Measurements from ENCODE around the gene PBX1. TPM values are rescaled to one million over a fixed set of nuclear protein-coding genes. Genes with fewer than 3 reads are reported as not detected.

PBX1 gene
- total and polyA plus RNA-seq, 2 donors (not counting 3 experiments of a cell fraction or from before 2014, with no cell fraction given), result 10.7 to 24.1 TPM

DNA sequence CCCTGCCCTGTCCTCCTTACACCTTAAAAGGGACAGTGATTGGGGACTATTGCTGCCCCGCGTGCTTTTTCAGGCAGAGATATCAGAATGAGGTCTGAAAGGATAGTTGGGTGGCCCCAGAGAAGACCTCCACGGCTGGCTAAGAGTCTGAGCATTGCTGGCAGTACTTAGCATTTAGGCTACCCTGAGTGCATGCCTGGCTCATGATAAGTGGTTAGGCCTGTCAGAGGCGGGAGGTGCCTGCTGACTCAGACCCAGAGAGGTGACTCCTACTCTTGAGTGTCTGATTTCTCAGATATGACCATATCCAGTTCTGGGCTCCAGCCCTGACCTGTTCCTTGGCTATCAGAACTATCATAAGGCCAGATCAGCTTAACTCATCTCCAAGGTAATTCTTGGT is 213.7 kb downstream of the PBX1 start:
- FAIRE-seq, result no peak

DNA sequence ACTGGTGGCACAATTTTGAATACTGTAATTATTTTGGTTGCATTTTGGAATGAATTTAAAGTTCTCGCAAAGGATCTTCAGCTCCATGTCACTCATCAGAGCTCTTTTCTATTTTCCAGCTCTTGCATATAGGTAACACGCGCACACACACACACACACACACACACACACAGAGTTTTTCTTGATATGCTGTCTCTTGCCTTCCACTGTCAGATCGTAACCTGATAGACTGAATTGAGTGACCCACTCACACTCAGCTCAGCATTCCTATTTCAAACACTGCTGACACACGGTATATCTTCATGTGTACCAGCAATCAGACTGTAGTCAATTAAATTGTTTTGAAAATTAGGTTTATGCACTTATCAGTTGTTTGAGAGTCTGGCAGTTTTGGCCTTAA is 214.1 kb downstream of the PBX1 start:
- CTCF ChIA-PET, result no interaction called here
- intact Hi-C loops (cut with micrococcal nuclease), result no loop called here
- no peak overlapping the region for H3K9ac ChIP-seq (replicated peaks; ENCODE audit: extremely low read depth, insufficient read depth, low read length)
- no peaks in the 10 kb centered on the region for H3K4me1 ChIP-seq (ENCODE audit: control insufficient read depth, extremely low read depth, insufficient read depth, low read length)
- dilution Hi-C loops (cut with MboI; ENCODE audit: extremely low pct_ligation_motif_present, low sequenced_read_pairs), result no loop called here
- no peaks in the 10 kb centered on the region for H3K9me3 ChIP-seq (replicated peaks; ENCODE audit: control insufficient read depth, insufficient read depth, low read length)
- TF ChIP-seq POLR2A (IDR thresholded peaks at IDR 0.05; ENCODE audit: low read depth, low read length) (no peak), FOS (IDR thresholded peaks at IDR 0.05; ENCODE audit: borderline replicate concordance, insufficient read depth, low read length) (no peak), POLR2AphosphoS5 (IDR thresholded peaks at IDR 0.05; ENCODE audit: insufficient read depth, low read depth, low read length) (no peak), EZH2 (IDR thresholded peaks at IDR 0.05; ENCODE audit: borderline replicate concordance, low read depth, low read length, severe bottlenecking) (no peak), GATA2 (IDR thresholded peaks at IDR 0.05; ENCODE audit: insufficient read depth, insufficient read length, low read depth, low read length) (no peak), JUN (IDR thresholded peaks at IDR 0.05; ENCODE audit: borderline replicate concordance, insufficient read depth, insufficient read length, low read depth) (no peak), MYC (IDR thresholded peaks at IDR 0.05; ENCODE audit: low read depth, low read length) (no peak)
- TF ChIP-seq, protein P1, sequence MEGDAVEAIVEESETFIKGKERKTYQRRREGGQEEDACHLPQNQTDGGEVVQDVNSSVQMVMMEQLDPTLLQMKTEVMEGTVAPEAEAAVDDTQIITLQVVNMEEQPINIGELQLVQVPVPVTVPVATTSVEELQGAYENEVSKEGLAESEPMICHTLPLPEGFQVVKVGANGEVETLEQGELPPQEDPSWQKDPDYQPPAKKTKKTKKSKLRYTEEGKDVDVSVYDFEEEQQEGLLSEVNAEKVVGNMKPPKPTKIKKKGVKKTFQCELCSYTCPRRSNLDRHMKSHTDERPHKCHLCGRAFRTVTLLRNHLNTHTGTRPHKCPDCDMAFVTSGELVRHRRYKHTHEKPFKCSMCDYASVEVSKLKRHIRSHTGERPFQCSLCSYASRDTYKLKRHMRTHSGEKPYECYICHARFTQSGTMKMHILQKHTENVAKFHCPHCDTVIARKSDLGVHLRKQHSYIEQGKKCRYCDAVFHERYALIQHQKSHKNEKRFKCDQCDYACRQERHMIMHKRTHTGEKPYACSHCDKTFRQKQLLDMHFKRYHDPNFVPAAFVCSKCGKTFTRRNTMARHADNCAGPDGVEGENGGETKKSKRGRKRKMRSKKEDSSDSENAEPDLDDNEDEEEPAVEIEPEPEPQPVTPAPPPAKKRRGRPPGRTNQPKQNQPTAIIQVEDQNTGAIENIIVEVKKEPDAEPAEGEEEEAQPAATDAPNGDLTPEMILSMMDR (IDR thresholded peaks at IDR 0.05; ENCODE audit: extremely low read depth in 1 of 2, insufficient read depth in 1 of 2, low read depth in 1 of 2, low read length in 2 of 2), result no peak
- TF ChIP-seq, protein P2, sequence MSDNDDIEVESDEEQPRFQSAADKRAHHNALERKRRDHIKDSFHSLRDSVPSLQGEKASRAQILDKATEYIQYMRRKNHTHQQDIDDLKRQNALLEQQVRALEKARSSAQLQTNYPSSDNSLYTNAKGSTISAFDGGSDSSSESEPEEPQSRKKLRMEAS (IDR thresholded peaks at IDR 0.05; ENCODE audit: insufficient read depth, insufficient read length), result no peak
- no peaks in the 10 kb centered on the region for H3K79me2 ChIP-seq (ENCODE audit: control insufficient read depth, insufficient read depth, low read length)
- FAIRE-seq, result no peak
- no peaks in the 10 kb centered on the region for H3K9me1 ChIP-seq (replicated peaks; ENCODE audit: control insufficient read depth, extremely low read depth, insufficient read depth, low read length)
- H2AFZ ChIP-seq (ENCODE audit: low read depth, low read length), result no peak overlapping the region
- H3K4me2 ChIP-seq (ENCODE audit: insufficient read depth, low read length), result no peak overlapping the region
- H3K36me3 ChIP-seq (ENCODE audit: control insufficient read depth in 2 of 2, extremely low read depth in 1 of 2, insufficient read depth in 2 of 2, low read length in 2 of 2), result no peaks in the 10 kb centered on the region
- DNase-seq (ENCODE audit: low read depth, low spot score), result no peak
- H4K20me1 ChIP-seq (replicated peaks; ENCODE audit: control insufficient read depth, extremely low read depth, insufficient read depth, low read length), result no peaks in the 10 kb centered on the region
- POLR2A ChIA-PET, result no interaction called here
- no peak overlapping the region for H3K4me3 ChIP-seq (replicated peaks in 1 of 3; ENCODE audit: insufficient read depth in 1 of 3, low read depth in 1 of 3, low read length in 3 of 3)
- no peak overlapping the region for H3K27ac ChIP-seq (ENCODE audit: insufficient read depth, low read depth, low read length)
- BruUV-seq (replicated peaks), result no TSS peak
- H3K27me3 ChIP-seq (ENCODE audit: control insufficient read depth in 2 of 2, insufficient read depth in 2 of 2, low read length in 2 of 2), result no peaks in the 10 kb centered on the region

More for the DNA sequence above, 213.7 kb downstream of the PBX1 start:
- no peaks in the 10 kb centered on the region for H3K9me1 ChIP-seq (replicated peaks; ENCODE audit: control insufficient read depth, extremely low read depth, insufficient read depth, low read length)
- H3K9ac ChIP-seq (replicated peaks; ENCODE audit: extremely low read depth, insufficient read depth, low read length), result no peak overlapping the region
- H3K4me3 ChIP-seq (replicated peaks in 1 of 3; ENCODE audit: insufficient read depth in 1 of 3, low read depth in 1 of 3, low read length in 3 of 3), result no peak overlapping the region
- no peak overlapping the region for H3K4me2 ChIP-seq (ENCODE audit: insufficient read depth, low read length)
- no peaks in the 10 kb centered on the region for H3K27me3 ChIP-seq (ENCODE audit: control insufficient read depth in 2 of 2, insufficient read depth in 2 of 2, low read length in 2 of 2)
- intact Hi-C loops (cut with micrococcal nuclease) (no loop called here), dilution Hi-C loops (cut with MboI; ENCODE audit: extremely low pct_ligation_motif_present, low sequenced_read_pairs) (no loop called here)
- no peaks in the 10 kb centered on the region for H4K20me1 ChIP-seq (replicated peaks; ENCODE audit: control insufficient read depth, extremely low read depth, insufficient read depth, low read length)
- H3K4me1 ChIP-seq (ENCODE audit: control insufficient read depth, extremely low read depth, insufficient read depth, low read length), result no peaks in the 10 kb centered on the region
- POLR2A ChIA-PET, result no interaction called here
- no TSS peak for BruUV-seq (replicated peaks)
- TF ChIP-seq EZH2 (IDR thresholded peaks at IDR 0.05; ENCODE audit: borderline replicate concordance, low read depth, low read length, severe bottlenecking), result no peak
- H3K36me3 ChIP-seq (ENCODE audit: control insufficient read depth in 2 of 2, extremely low read depth in 1 of 2, insufficient read depth in 2 of 2, low read length in 2 of 2), result no peaks in the 10 kb centered on the region
- CTCF ChIA-PET, result no interaction called here
- no peaks in the 10 kb centered on the region for H3K9me3 ChIP-seq (replicated peaks; ENCODE audit: control insufficient read depth, insufficient read depth, low read length)
- no peak overlapping the region for H3K27ac ChIP-seq (ENCODE audit: insufficient read depth, low read depth, low read length)
- no peaks in the 10 kb centered on the region for H3K79me2 ChIP-seq (ENCODE audit: control insufficient read depth, insufficient read depth, low read length)
- H2AFZ ChIP-seq (ENCODE audit: low read depth, low read length), result no peak overlapping the region
- DNase-seq (ENCODE audit: low read depth, low spot score), result no peak
